ENCODE data around the gene ROR2. TPM values are rescaled to one million over a fixed set of nuclear protein-coding genes. Genes with fewer than 3 reads are reported as not detected.

The ROR2 gene
- total and polyA plus RNA-seq, 2 of the 8 experiments (the other 6 are each of a cell fraction or from before 2014, with no cell fraction given) = 2.7 to 4.3 TPM

DNA sequence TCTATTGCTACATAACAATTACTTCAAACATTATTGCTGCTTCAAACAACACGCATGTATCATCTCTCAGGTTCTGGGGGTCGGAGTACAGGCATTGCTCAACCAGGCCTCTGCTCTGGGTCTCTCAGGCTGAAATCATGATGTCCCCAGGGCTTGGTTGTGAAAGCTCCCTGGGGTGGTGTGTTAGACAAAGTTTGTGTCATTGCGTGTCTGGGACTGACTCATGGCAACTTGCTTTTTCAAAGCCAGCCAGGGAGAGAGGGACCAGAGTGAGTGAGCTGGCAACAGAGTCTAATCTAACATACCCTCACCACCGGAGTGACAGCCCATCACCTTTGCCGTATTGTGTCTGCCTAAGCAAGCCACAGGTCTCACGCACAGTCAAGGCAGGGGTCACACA, 267.2 kb downstream of the ROR2 start:
- no peak overlapping the region for H3K9ac ChIP-seq (replicated peaks in 1 of 4; ENCODE audit: extremely low read depth in 1 of 4, low read depth in 3 of 4, low read length in 3 of 4)
- no peak overlapping the region for H3K56ac ChIP-seq (replicated peaks; ENCODE audit: insufficient read length, low read depth, low read length)
- H4K20me1 ChIP-seq (replicated peaks in 1 of 2; ENCODE audit: control insufficient read depth in 1 of 2, insufficient read depth in 2 of 2, low read length in 2 of 2) = no peaks in the 10 kb centered on the region
- TF ChIP-seq TEAD4 (IDR thresholded peaks at IDR 0.05; ENCODE audit: low read depth, low read length) (no peak), TAF7 (optimal IDR thresholded peaks at IDR 0.05; ENCODE audit: borderline replicate concordance, low read depth, low read length) (no peak), GABPA (IDR thresholded peaks at IDR 0.05; ENCODE audit: borderline replicate concordance, insufficient read depth, low read length) (no peak), RNF2 (IDR thresholded peaks at IDR 0.05; ENCODE audit: borderline replicate concordance, low read depth, low read length, missing control alignments, poor library complexity, severe bottlenecking) (no peak), EZH2 (IDR thresholded peaks at IDR 0.05; ENCODE audit: low read depth, low read length, severe bottlenecking) (no peak), RAD21 (IDR thresholded peaks at IDR 0.05 in 1 of 2, conservative IDR thresholded peaks at IDR 0.05 in 1 of 2; ENCODE audit: low read depth in 2 of 2, low read length in 2 of 2) (no peak), POLR2A (IDR thresholded peaks at IDR 0.05; ENCODE audit: control extremely low read depth in 1 of 2, low read depth in 2 of 2, low read length in 2 of 2) (no peak), POU5F1 (IDR thresholded peaks at IDR 0.05; ENCODE audit: low read depth, low read length) (no peak)
- TF ChIP-seq, protein P1, sequence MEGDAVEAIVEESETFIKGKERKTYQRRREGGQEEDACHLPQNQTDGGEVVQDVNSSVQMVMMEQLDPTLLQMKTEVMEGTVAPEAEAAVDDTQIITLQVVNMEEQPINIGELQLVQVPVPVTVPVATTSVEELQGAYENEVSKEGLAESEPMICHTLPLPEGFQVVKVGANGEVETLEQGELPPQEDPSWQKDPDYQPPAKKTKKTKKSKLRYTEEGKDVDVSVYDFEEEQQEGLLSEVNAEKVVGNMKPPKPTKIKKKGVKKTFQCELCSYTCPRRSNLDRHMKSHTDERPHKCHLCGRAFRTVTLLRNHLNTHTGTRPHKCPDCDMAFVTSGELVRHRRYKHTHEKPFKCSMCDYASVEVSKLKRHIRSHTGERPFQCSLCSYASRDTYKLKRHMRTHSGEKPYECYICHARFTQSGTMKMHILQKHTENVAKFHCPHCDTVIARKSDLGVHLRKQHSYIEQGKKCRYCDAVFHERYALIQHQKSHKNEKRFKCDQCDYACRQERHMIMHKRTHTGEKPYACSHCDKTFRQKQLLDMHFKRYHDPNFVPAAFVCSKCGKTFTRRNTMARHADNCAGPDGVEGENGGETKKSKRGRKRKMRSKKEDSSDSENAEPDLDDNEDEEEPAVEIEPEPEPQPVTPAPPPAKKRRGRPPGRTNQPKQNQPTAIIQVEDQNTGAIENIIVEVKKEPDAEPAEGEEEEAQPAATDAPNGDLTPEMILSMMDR (IDR thresholded peaks at IDR 0.05; ENCODE audit: control extremely low read depth in 1 of 3, insufficient read depth in 1 of 3, low read depth in 1 of 3, low read length in 3 of 3) = no peak
- no peak overlapping the region for H2BK20ac ChIP-seq (ENCODE audit: low read length)
- H4K8ac ChIP-seq (ENCODE audit: extremely low read depth, insufficient read depth, low read length) = no peak overlapping the region
- H3K4me2 ChIP-seq (ENCODE audit: insufficient read depth in 1 of 2, low read depth in 2 of 2, low read length in 2 of 2) = no peak overlapping the region
- 95% methylated on average over 6 of the region's 6 CpGs; no CpG with 5 or more reads in 1 of the 2 experiments for WGBS, 2 experiments (ENCODE audit: extremely low coverage in 1 of 2, insufficient coverage in 1 of 2, insufficient read length in 1 of 2, insufficient replicate concordance in 2 of 2, low coverage in 1 of 2, low lambda C conversion rate in 2 of 2, missing lambda C conversion rate in 1 of 2)
- no peak overlapping the region for H2AFZ ChIP-seq (ENCODE audit: low read length)
- no peak overlapping the region for H2AK5ac ChIP-seq (ENCODE audit: low read depth, low read length)
- no peak overlapping the region for H2BK15ac ChIP-seq (ENCODE audit: low read length)
- H2BK5ac ChIP-seq (ENCODE audit: low read depth, low read length) = no peak overlapping the region
- no peak overlapping the region for H2BK120ac ChIP-seq (replicated peaks; ENCODE audit: low read depth, low read length)
- no peaks in the 10 kb centered on the region for H3K79me2 ChIP-seq (ENCODE audit: control insufficient read depth in 1 of 2, insufficient read depth in 2 of 2, low read length in 2 of 2)
- no peaks in the 10 kb centered on the region for H3K79me1 ChIP-seq (ENCODE audit: low read depth, low read length)
- no peaks in the 10 kb centered on the region; a peak in 2 of 7 replicates for H3K4me1 ChIP-seq (replicated peaks in 1 of 4; ENCODE audit: control insufficient read depth in 3 of 4, insufficient read depth in 4 of 4, low read length in 3 of 4)
- DNase-seq (ENCODE audit: low read depth in 1 of 2, low spot score in 2 of 2) (no peak), FAIRE-seq (no peak)
- no peak overlapping the region for H3K4me3 ChIP-seq (ENCODE audit: extremely low read depth in 1 of 4, insufficient read depth in 2 of 4, low read depth in 3 of 4, low read length in 4 of 4)
- H2BK12ac ChIP-seq (ENCODE audit: low read depth, low read length) = no peak overlapping the region
- no peaks in the 10 kb centered on the region for H3K23me2 ChIP-seq (ENCODE audit: low read depth, low read length)
- H4K5ac ChIP-seq (ENCODE audit: insufficient read length, low read depth, low read length) = no peak overlapping the region
- no peak overlapping the region for H3K23ac ChIP-seq (ENCODE audit: insufficient read length)
- no peak overlapping the region for H3K18ac ChIP-seq (ENCODE audit: extremely low read depth, low read length)
- no peak overlapping the region for H3K4ac ChIP-seq (replicated peaks; ENCODE audit: insufficient read length, low read depth, low read length)
- H3K14ac ChIP-seq (ENCODE audit: insufficient read length) = no peak overlapping the region
- CTCF ChIA-PET (ENCODE audit: partially characterized antibody) = interaction anchor here (0.8 to 1.7 kb wide), 3 partner anchors 11 to 76 kb away, joined by 3 to 5 read pairs (median 4); no protein-coding TSS in a partner anchor
- H3K36me3 ChIP-seq (ENCODE audit: control insufficient read depth in 2 of 4, insufficient read depth in 4 of 4, low read length in 3 of 4) = no peaks in the 10 kb centered on the region
- no peaks in the 10 kb centered on the region for H3K27me3 ChIP-seq (replicated peaks in 1 of 4; ENCODE audit: control insufficient read depth in 3 of 4, extremely low read depth in 1 of 4, insufficient read depth in 3 of 4, low read length in 3 of 4)
- POLR2A ChIA-PET (ENCODE audit: partially characterized antibody) = no interaction called here
- no peaks in the 10 kb centered on the region for H3K9me3 ChIP-seq (ENCODE audit: insufficient read depth in 2 of 2, low read depth in 1 of 2, low read length in 1 of 2)
- H3K27ac ChIP-seq (ENCODE audit: low read depth, low read length) = no peak overlapping the region
- H4K91ac ChIP-seq (replicated peaks; ENCODE audit: insufficient read length, low read length) = no peak overlapping the region

All from H1 (cell line).